Measurements from ENCODE around the gene BSDC1.
A peak's percentile ranks its signal among the peaks of the same experiment; 100 is the strongest.

- no peak for TF ChIP-seq CTCF (IDR thresholded peaks at IDR 0.05; ENCODE audit: poor library complexity, severe bottlenecking)
- no peak for TF ChIP-seq TAF1 (IDR thresholded peaks at IDR 0.05; ENCODE audit: low read depth)
- peak; percentile 26 for TF ChIP-seq POLR2AphosphoS5 (IDR thresholded peaks at IDR 0.05)
- TF ChIP-seq EZH2 (IDR thresholded peaks at IDR 0.05; ENCODE audit: borderline replicate concordance, insufficient read depth, low read length, poor library complexity, severe bottlenecking), result no peak
- no peak for TF ChIP-seq MXI1 (conservative IDR thresholded peaks at IDR 0.05; ENCODE audit: poor library complexity, severe bottlenecking)
- TF ChIP-seq SMC3 (conservative IDR thresholded peaks at IDR 0.05; ENCODE audit: poor library complexity), result no peak
- no peak for TF ChIP-seq REST (IDR thresholded peaks at IDR 0.05; ENCODE audit: borderline replicate concordance)
- TF ChIP-seq RAD21 (conservative IDR thresholded peaks at IDR 0.05), result no peak
- TF ChIP-seq EP300 (conservative IDR thresholded peaks at IDR 0.05; ENCODE audit: poor library complexity, severe bottlenecking), result no peak
Observed at GRCh38 chr1:32332290-32333079, 61.8 kb downstream of the BSDC1 start.
